ENCODE results near the gene ITCH.
A peak's percentile ranks its signal among the peaks of the same experiment; 100 is the strongest.

Gene ITCH

DNA sequence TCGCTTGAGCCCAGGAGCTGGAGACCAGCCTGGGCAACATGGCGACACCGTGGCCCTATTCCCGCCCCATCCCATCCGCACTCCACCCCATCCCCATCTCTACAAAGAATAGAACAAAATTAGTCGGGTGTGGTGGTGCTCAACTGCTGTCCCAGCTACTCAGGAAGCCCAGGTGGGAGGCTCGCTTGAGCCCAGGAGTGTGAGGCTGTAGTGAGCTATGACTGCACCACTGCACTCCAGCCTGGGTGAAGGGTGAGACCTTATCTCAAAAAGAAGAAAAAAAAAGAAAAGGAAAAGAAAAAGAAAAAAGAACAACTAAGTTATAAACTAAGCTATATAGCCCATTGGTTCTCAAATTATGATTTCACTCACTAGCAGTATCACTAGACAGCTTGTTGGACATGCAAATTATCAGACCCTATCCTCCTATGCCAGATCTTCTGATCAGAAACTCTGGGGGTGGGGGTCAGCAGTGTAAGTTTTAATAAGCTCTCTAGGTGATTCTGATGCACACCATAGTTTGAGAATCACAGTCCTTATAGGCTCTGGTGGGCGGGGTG lies 491 bp upstream of the ITCH start:
- Histone ChIP-seq H3K79me1 (ENCODE audit: low read length) (peaks cover 9% of the 10 kb centered on the region), H3K18ac (ENCODE audit: low read length) (no peak overlapping the region), H2BK120ac (ENCODE audit: insufficient read depth, low read length, poor library complexity) (peak overlapping the region; percentile 68), H3K9ac (ENCODE audit: low read length) (no peak overlapping the region), H3K14ac (ENCODE audit: low read length) (peak overlapping the region; percentile 19), H3K79me2 (ENCODE audit: control insufficient read depth, insufficient read depth, low read length, poor library complexity) (peaks cover 27% of the 10 kb centered on the region), H3K9me3 (ENCODE audit: insufficient read depth, low read depth, low read length) (peaks cover 2% of the 10 kb centered on the region), H2AFZ (ENCODE audit: insufficient read depth, low read length, poor library complexity) (no peak overlapping the region), H3K4ac (ENCODE audit: low read depth, low read length) (no peak overlapping the region), H3K27ac (ENCODE audit: low read depth, low read length) (peak overlapping the region; percentile 35), H2BK12ac (ENCODE audit: low read length) (peak overlapping the region; percentile 50), H3K23ac (ENCODE audit: low read length) (no peak overlapping the region), H2AK5ac (ENCODE audit: low read length) (peak overlapping the region; percentile 31), H3K27me3 (ENCODE audit: insufficient read depth, low read length) (no peaks in the 10 kb centered on the region), H2BK5ac (ENCODE audit: low read depth, low read length, poor library complexity) (peak overlapping the region; percentile 32), H4K12ac (ENCODE audit: low read depth, low read length) (no peak overlapping the region), H4K91ac (ENCODE audit: low read depth, low read length) (peak overlapping the region; percentile 76), H3K4me2 (ENCODE audit: low read length) (peak overlapping the region; percentile 52), H3K36me3 (ENCODE audit: control insufficient read depth in 1 of 2, insufficient read depth in 2 of 2, low read length in 2 of 2) (no peaks in the 10 kb centered on the region), H3K4me1 (ENCODE audit: control insufficient read depth in 1 of 2, insufficient read depth in 2 of 2, low read length in 2 of 2) (peaks cover 4 to 12% of the 10 kb centered on the region in 2 experiments), H3K4me3 (ENCODE audit: low read depth, low read length) (no peak overlapping the region), H4K8ac (ENCODE audit: low read depth, low read length) (peak overlapping the region; percentile 61)
- peak in 1 of 2 donors; percentile 44 for DNase-seq
- WGBS (ENCODE audit: extremely low coverage, insufficient coverage, insufficient read length), result no CpG with 5 or more reads among the region's 8 CpGs

DNA sequence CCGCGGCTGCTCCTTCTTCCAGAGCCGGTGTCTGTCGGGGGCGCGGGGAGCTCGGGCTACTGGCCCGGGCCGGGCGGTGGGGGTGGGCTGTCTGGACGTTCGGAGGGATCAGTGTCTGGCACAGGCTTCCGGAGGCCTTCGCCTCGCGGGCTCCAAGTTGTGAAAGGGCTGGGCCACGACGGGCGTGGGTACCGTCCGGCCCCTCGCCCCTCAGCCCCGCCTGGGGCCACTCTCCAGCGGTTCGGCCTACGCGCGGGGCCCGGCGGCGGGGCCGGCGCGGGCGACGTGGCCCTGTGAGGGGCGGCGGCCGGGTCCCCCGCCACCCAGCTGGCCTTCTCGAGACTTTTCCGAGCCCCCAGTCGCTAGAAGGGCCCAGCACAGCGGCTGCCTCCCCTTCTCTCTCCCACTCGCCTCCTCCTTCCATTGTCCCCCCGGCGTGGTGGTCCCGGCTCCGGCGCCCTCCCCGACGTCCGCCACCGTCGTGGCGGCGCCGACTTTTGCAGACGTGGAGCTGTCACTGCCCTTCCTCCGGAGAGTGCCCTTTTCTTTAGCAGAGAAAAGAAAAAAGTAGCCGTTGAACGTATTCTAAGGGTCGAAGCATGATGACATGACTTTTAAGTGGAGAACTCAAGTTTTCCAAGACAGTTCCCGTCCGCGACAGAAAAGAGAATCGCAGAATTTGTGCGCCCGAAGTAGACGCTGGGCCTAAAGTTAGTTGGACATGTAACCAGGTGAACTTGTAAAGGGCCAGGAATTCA lies 571 bp downstream of the ITCH start:
- no peaks in the 10 kb centered on the region for H3K36me3 ChIP-seq (ENCODE audit: control insufficient read depth in 1 of 2, insufficient read depth in 2 of 2, low read length in 2 of 2)
- H4K8ac ChIP-seq (ENCODE audit: low read depth, low read length), result peak overlapping the region; percentile 99
- H3K79me2 ChIP-seq (ENCODE audit: control insufficient read depth, insufficient read depth, low read length, poor library complexity), result peaks cover 27% of the 10 kb centered on the region
- peak overlapping the region; percentile 100 for H3K9ac ChIP-seq (ENCODE audit: low read length)
- H3K23ac ChIP-seq (ENCODE audit: low read length), result no peak overlapping the region
- H4K12ac ChIP-seq (ENCODE audit: low read depth, low read length), result peak overlapping the region; percentile 100
- WGBS (ENCODE audit: extremely low coverage, insufficient coverage, insufficient read length), result no CpG with 5 or more reads among the region's 70 CpGs
- peak overlapping the region; percentile 89 for H2BK120ac ChIP-seq (ENCODE audit: insufficient read depth, low read length, poor library complexity)
- peak overlapping the region; percentile 7 for H2AK5ac ChIP-seq (ENCODE audit: low read length)
- H3K4me2 ChIP-seq (ENCODE audit: low read length), result peak overlapping the region; percentile 93
- peak overlapping the region; percentile 96 for H2BK5ac ChIP-seq (ENCODE audit: low read depth, low read length, poor library complexity)
- peak overlapping the region; percentile 25 for H2BK12ac ChIP-seq (ENCODE audit: low read length)
- peak; percentile 60 to 70 for DNase-seq
- peak overlapping the region; percentile 91 for H3K27ac ChIP-seq (ENCODE audit: low read depth, low read length)
- peaks cover 9% of the 10 kb centered on the region for H3K79me1 ChIP-seq (ENCODE audit: low read length)
- peaks cover 4 to 12% of the 10 kb centered on the region in 2 experiments for H3K4me1 ChIP-seq (ENCODE audit: control insufficient read depth in 1 of 2, insufficient read depth in 2 of 2, low read length in 2 of 2)
- no peaks in the 10 kb centered on the region for H3K27me3 ChIP-seq (ENCODE audit: insufficient read depth, low read length)
- peak overlapping the region; percentile 98 for H3K4me3 ChIP-seq (ENCODE audit: low read depth, low read length)
- H4K91ac ChIP-seq (ENCODE audit: low read depth, low read length), result peak overlapping the region; percentile 94
- peak overlapping the region; percentile 96 for H3K14ac ChIP-seq (ENCODE audit: low read length)
- peak overlapping the region; percentile 100 for H3K4ac ChIP-seq (ENCODE audit: low read depth, low read length)
- peaks cover 2% of the 10 kb centered on the region for H3K9me3 ChIP-seq (ENCODE audit: insufficient read depth, low read depth, low read length)
- H3K18ac ChIP-seq (ENCODE audit: low read length), result peak overlapping the region; percentile 97
- H2AFZ ChIP-seq (ENCODE audit: insufficient read depth, low read length, poor library complexity), result peak overlapping the region; percentile 97

DNA sequence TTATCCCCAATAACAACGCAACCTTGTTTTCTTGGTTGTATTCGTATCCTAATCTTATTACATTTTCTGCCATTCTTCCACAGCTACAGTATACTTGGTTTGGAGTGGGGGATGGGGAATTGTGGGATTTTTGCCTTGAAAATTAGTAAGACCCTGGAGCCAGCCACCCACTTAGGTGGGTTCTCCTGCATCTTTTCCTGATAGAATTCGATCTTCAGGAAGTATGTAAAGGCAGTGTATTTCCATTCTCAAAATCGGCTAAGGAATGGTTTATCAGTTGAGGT lies 1.1 kb downstream of the ITCH start:
- Histone ChIP-seq H3K4ac (ENCODE audit: low read depth, low read length) (peak overlapping the region; percentile 100), H3K18ac (ENCODE audit: low read length) (no peak overlapping the region), H3K23ac (ENCODE audit: low read length) (no peak overlapping the region), H3K79me1 (ENCODE audit: low read length) (peaks cover 9% of the 10 kb centered on the region), H3K14ac (ENCODE audit: low read length) (no peak overlapping the region), H3K9me3 (ENCODE audit: insufficient read depth, low read depth, low read length) (peaks cover 2% of the 10 kb centered on the region), H4K12ac (ENCODE audit: low read depth, low read length) (no peak overlapping the region), H3K27ac (ENCODE audit: low read depth, low read length) (no peak overlapping the region), H3K4me3 (ENCODE audit: low read depth, low read length) (peak overlapping the region; percentile 98), H3K27me3 (ENCODE audit: insufficient read depth, low read length) (no peaks in the 10 kb centered on the region), H3K79me2 (ENCODE audit: control insufficient read depth, insufficient read depth, low read length, poor library complexity) (peaks cover 27% of the 10 kb centered on the region), H4K91ac (ENCODE audit: low read depth, low read length) (no peak overlapping the region), H3K4me2 (ENCODE audit: low read length) (peak overlapping the region; percentile 93), H3K36me3 (ENCODE audit: control insufficient read depth in 1 of 2, insufficient read depth in 2 of 2, low read length in 2 of 2) (peaks cover 1 to 2% of the 10 kb centered on the region in 2 experiments), H2AFZ (ENCODE audit: insufficient read depth, low read length, poor library complexity) (no peak overlapping the region), H4K8ac (ENCODE audit: low read depth, low read length) (no peak overlapping the region), H2BK12ac (ENCODE audit: low read length) (no peak overlapping the region), H2BK5ac (ENCODE audit: low read depth, low read length, poor library complexity) (no peak overlapping the region), H3K4me1 (ENCODE audit: control insufficient read depth in 1 of 2, insufficient read depth in 2 of 2, low read length in 2 of 2) (peaks cover 4 to 12% of the 10 kb centered on the region in 2 experiments), H2AK5ac (ENCODE audit: low read length) (no peak overlapping the region), H3K9ac (ENCODE audit: low read length) (peak overlapping the region; percentile 100), H2BK120ac (ENCODE audit: insufficient read depth, low read length, poor library complexity) (no peak overlapping the region)
- no CpG with 5 or more reads among the region's 4 CpGs for WGBS (ENCODE audit: extremely low coverage, insufficient coverage, insufficient read length)
- DNase-seq, result no peak

DNA sequence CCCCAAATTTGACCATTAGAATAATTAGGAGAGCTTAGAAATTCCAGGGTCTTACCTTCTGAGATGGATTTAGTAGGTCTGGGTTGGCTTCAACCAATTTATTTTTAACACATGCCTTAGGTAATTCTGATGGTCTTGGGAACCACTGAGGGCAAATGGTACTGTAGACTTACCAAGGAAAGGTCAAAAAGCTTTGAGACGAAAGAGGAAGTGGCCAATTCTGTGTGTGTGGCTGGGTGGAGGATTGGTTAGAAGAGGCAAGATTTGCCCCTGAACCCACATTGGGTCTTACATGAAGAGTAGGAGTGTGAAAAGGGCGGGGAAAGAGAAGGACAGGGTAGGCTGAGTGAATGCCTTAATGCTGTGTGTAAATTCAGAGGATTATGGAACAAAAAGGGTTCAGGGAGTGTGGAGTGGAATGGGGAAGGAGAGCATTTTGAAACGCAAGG lies 2.7 kb downstream of the ITCH start:
- peaks cover 14% of the 10 kb centered on the region in 2 experiments for H3K36me3 ChIP-seq (ENCODE audit: control insufficient read depth in 1 of 2, insufficient read depth in 2 of 2, low read length in 2 of 2)
- H2BK5ac ChIP-seq (ENCODE audit: low read depth, low read length, poor library complexity), result no peak overlapping the region
- no peak for DNase-seq
- H3K4me1 ChIP-seq (ENCODE audit: control insufficient read depth in 1 of 2, insufficient read depth in 2 of 2, low read length in 2 of 2), result peaks cover 6 to 12% of the 10 kb centered on the region in 2 experiments
- H3K79me1 ChIP-seq (ENCODE audit: low read length), result peaks cover 9% of the 10 kb centered on the region
- no peak overlapping the region for H2AK5ac ChIP-seq (ENCODE audit: low read length)
- H4K8ac ChIP-seq (ENCODE audit: low read depth, low read length), result no peak overlapping the region
- no CpG with 5 or more reads among the region's 3 CpGs for WGBS (ENCODE audit: extremely low coverage, insufficient coverage, insufficient read length)
- H3K18ac ChIP-seq (ENCODE audit: low read length), result no peak overlapping the region
- H3K9me3 ChIP-seq (ENCODE audit: insufficient read depth, low read depth, low read length), result peaks cover 2% of the 10 kb centered on the region
- no peak overlapping the region for H3K14ac ChIP-seq (ENCODE audit: low read length)
- H4K91ac ChIP-seq (ENCODE audit: low read depth, low read length), result no peak overlapping the region
- H2AFZ ChIP-seq (ENCODE audit: insufficient read depth, low read length, poor library complexity), result no peak overlapping the region
- peak overlapping the region; percentile 28 for H3K4me2 ChIP-seq (ENCODE audit: low read length)
- H3K4ac ChIP-seq (ENCODE audit: low read depth, low read length), result peak overlapping the region; percentile 94
- H3K27ac ChIP-seq (ENCODE audit: low read depth, low read length), result no peak overlapping the region
- peaks cover 27% of the 10 kb centered on the region for H3K79me2 ChIP-seq (ENCODE audit: control insufficient read depth, insufficient read depth, low read length, poor library complexity)
- H2BK120ac ChIP-seq (ENCODE audit: insufficient read depth, low read length, poor library complexity), result no peak overlapping the region
- no peak overlapping the region for H3K23ac ChIP-seq (ENCODE audit: low read length)
- no peak overlapping the region for H3K4me3 ChIP-seq (ENCODE audit: low read depth, low read length)
- H4K12ac ChIP-seq (ENCODE audit: low read depth, low read length), result no peak overlapping the region
- no peaks in the 10 kb centered on the region for H3K27me3 ChIP-seq (ENCODE audit: insufficient read depth, low read length)
- no peak overlapping the region for H3K9ac ChIP-seq (ENCODE audit: low read length)
- H2BK12ac ChIP-seq (ENCODE audit: low read length), result no peak overlapping the region
